Keratinocyte (primary cell): ENCODE results near the gene SAMD8. TPM values are rescaled to one million over a fixed set of nuclear protein-coding genes. Genes with fewer than 3 reads are reported as not detected.
"Not testable (repeated sequence)": the region's sequence is repeated elsewhere in the genome, so short reads cannot be mapped to it uniquely, and the experiment has no call there.

Source experiments
- DNase-seq: peaks from one replicate; pipeline ENCODE4 v3.0.0-alpha.2; 2011; ENCODE audit warnings: low read depth, missing footprints, low spot score
- FAIRE-seq: peaks from 2 replicates; lab custom pipeline; 2011; peaks lifted over from hg19 to GRCh38; lab: Jason Lieb, UNC
- H2AFZ ChIP-seq: 2 replicates; pipeline ENCODE4 v1.6.0; 2012; ENCODE audit warnings: low read length, control low read depth, inconsistent platforms; ENCODE audit not compliant: control insufficient read depth
- H3K27ac ChIP-seq: 2 replicates; pipeline ENCODE4 v1.5.1; 2011; ENCODE audit warnings: low read length; ENCODE audit not compliant: control insufficient read depth, insufficient read depth
- H3K27me3 ChIP-seq: 3 replicates; pipeline ENCODE4 v1.6.0; 2011; ENCODE audit warnings: low read length; ENCODE audit not compliant: control insufficient read depth, insufficient read depth; ENCODE audit errors: extremely low read depth
- H3K36me3 ChIP-seq, 2 experiments: 2 replicates in 1 of 2; 3 replicates in 1 of 2; pipeline ENCODE4 v1.5.1; 2011; ENCODE audit warnings: low read length in 2 of 2, mild to moderate bottlenecking in 1 of 2; ENCODE audit not compliant: control insufficient read depth in 2 of 2, insufficient read depth in 2 of 2; ENCODE audit errors: extremely low read depth in 1 of 2
- H3K4me1 ChIP-seq: 3 replicates; pipeline ENCODE4 v1.5.1; 2011; ENCODE audit warnings: low read length; ENCODE audit not compliant: control insufficient read depth, insufficient read depth; ENCODE audit errors: extremely low read depth
- H3K4me2 ChIP-seq: 3 replicates; pipeline ENCODE4 v1.6.0; 2011; ENCODE audit warnings: low read depth, low read length; ENCODE audit not compliant: control insufficient read depth, insufficient read depth; ENCODE audit errors: extremely low read depth
- H3K4me3 ChIP-seq, 3 experiments: fragments of 200-600 bp in 1 of 3; sonication (generic) in 1 of 3; 2 replicates in 2 of 3; 3 replicates in 1 of 3; pipeline ENCODE4 v1.5.1; 2011 to 2016; ENCODE audit warnings: low read length in 3 of 3, mild to moderate bottlenecking in 3 of 3, control low read depth in 2 of 3, inconsistent platforms in 1 of 3, low read depth in 1 of 3, mixed read lengths in 1 of 3, mixed run types in 1 of 3, moderate library complexity in 1 of 3; ENCODE audit not compliant: control insufficient read depth in 2 of 3, insufficient read depth in 2 of 3; ENCODE audit errors: extremely low read depth in 1 of 3
- H3K79me2 ChIP-seq: 2 replicates; pipeline ENCODE4 v1.6.0; 2012; ENCODE audit warnings: low read length; ENCODE audit not compliant: control insufficient read depth, insufficient read depth
- H3K9ac ChIP-seq: 3 replicates; pipeline ENCODE4 v1.6.0; 2011; ENCODE audit warnings: low read length; ENCODE audit not compliant: control insufficient read depth, insufficient read depth; ENCODE audit errors: extremely low read depth
- H3K9me1 ChIP-seq: 3 replicates; pipeline ENCODE4 v1.6.0; 2011; ENCODE audit warnings: low read length; ENCODE audit not compliant: control insufficient read depth, insufficient read depth; ENCODE audit errors: extremely low read depth
- H3K9me3 ChIP-seq: 2 replicates; pipeline ENCODE4 v1.5.1; 2012; ENCODE audit warnings: low read depth, low read length; ENCODE audit not compliant: control insufficient read depth
- H4K20me1 ChIP-seq: 3 replicates; pipeline ENCODE4 v1.6.0; 2011; ENCODE audit warnings: low read length; ENCODE audit not compliant: control insufficient read depth, insufficient read depth; ENCODE audit errors: extremely low read depth
- CTCF ChIP-seq, 3 experiments: IDR thresholded peaks in 1 of 3; conservative IDR thresholded peaks in 1 of 3; optimal IDR thresholded peaks in 1 of 3; 2 replicates in 2 of 3; 3 replicates in 1 of 3; pipeline versions ENCODE3 to v1.5.1; 2011; ENCODE audit warnings: low read length in 3 of 3, mild to moderate bottlenecking in 3 of 3, moderate library complexity in 2 of 3, control low read depth in 1 of 3, inconsistent platforms in 1 of 3; ENCODE audit not compliant: insufficient read depth in 2 of 3; ENCODE audit errors: extremely low read depth in 1 of 3
- EZH2 ChIP-seq: IDR thresholded peaks from one replicate; pipeline ENCODE4 v1.6.1; 2012; ENCODE audit warnings: inconsistent platforms, mild to moderate bottlenecking, low read length, moderate library complexity
- dilution Hi-C: fragments of 300-500 bp; cut with MboI; formaldehyde crosslinking; loops from one replicate; pipeline ENCODE4 v1.7.0; 2020; ENCODE audit warnings: low sequenced_read_pairs; ENCODE audit not compliant: extremely low pct_ligation_motif_present
- polyA plus RNA-seq, 5 experiments: library from polyadenylated mRNA; depleted of rRNA in 3 of 5; stranded (reverse) in 3 of 5; stranded (forward) in 1 of 5; unstranded in 1 of 5; fragments of >200 nt; gene quantifications; 1 replicate in 1 of 5; 2 replicates in 3 of 5; 3 replicates in 1 of 5; pipeline versions ENCODE4 v1.2.1 to v1.2.3, GENCODE V29; 2011 to 2012; ENCODE audit warnings: missing spikeins in 2 of 5, low read depth in 1 of 5, low replicate concordance in 1 of 5

Gene SAMD8
- polyA plus RNA-seq, 1 donor (not counting 4 experiments of a cell fraction or from before 2014, with no cell fraction given): 31.7 TPM

- FAIRE-seq: no peak
- dilution Hi-C loops: no loop called here
- Histone ChIP-seq H4K20me1 (peaks cover 35% of the 10 kb centered on the region), H3K4me2 (no peak overlapping the region), H3K27me3 (no peaks in the 10 kb centered on the region), H2AFZ (no peak overlapping the region), H3K4me1 (peaks cover 43% of the 10 kb centered on the region), H3K9me3 (no peaks in the 10 kb centered on the region), H3K36me3 (peaks cover 20 to 52% of the 10 kb centered on the region in 2 experiments), H3K27ac (no peak overlapping the region), H3K9me1 (peaks cover 2% of the 10 kb centered on the region), H3K4me3 (no peak overlapping the region), H3K79me2 (peaks cover 90% of the 10 kb centered on the region), H3K9ac (no peak overlapping the region)
- TF ChIP-seq EZH2 (no peak), CTCF (optimal IDR thresholded peaks at IDR 0.05 in 1 of 3, IDR thresholded peaks at IDR 0.05 in 1 of 3, conservative IDR thresholded peaks at IDR 0.05 in 1 of 3; ENCODE audit: extremely low read depth in 1 of 3, insufficient read depth in 2 of 3, low read length in 3 of 3) (no peak)
- no peak for DNase-seq
Observed at GRCh38 chr10:75220274-75220673, 108.8 kb downstream of the SAMD8 start.

GRCh38 chr10:75221492-75221891 is 110.0 kb downstream of the SAMD8 start:
- H3K9ac ChIP-seq, H3K27me3 ChIP-seq, H2AFZ ChIP-seq, dilution Hi-C loops, H3K27ac ChIP-seq, DNase-seq, FAIRE-seq, H3K9me3 ChIP-seq, H3K4me3 ChIP-seq, H3K4me2 ChIP-seq, H3K9me1 ChIP-seq: not testable (repeated sequence)
- Histone ChIP-seq H3K4me1 (peaks cover 43% of the 10 kb centered on the region), H3K36me3 (peaks cover 19 to 51% of the 10 kb centered on the region in 2 experiments), H3K79me2 (peaks cover 87% of the 10 kb centered on the region), H4K20me1 (peaks cover 40% of the 10 kb centered on the region)

GRCh38 chr10:75223507-75223906 is 112.1 kb downstream of the SAMD8 start:
- no peaks in the 10 kb centered on the region for H3K27me3 ChIP-seq
- peaks cover 5% of the 10 kb centered on the region for H3K9me1 ChIP-seq
- H3K4me2 ChIP-seq: peak overlapping the region; percentile 20
- no peaks in the 10 kb centered on the region for H3K9me3 ChIP-seq
- H2AFZ ChIP-seq: no peak overlapping the region
- no peak overlapping the region for H3K9ac ChIP-seq
- FAIRE-seq (no peak), DNase-seq (no peak)
- peaks cover 85% of the 10 kb centered on the region for H3K79me2 ChIP-seq
- peak overlapping the region; percentile 24 for H3K27ac ChIP-seq
- no peak overlapping the region for H3K4me3 ChIP-seq
- TF ChIP-seq EZH2 (no peak), CTCF (optimal IDR thresholded peaks at IDR 0.05 in 1 of 3, IDR thresholded peaks at IDR 0.05 in 1 of 3, conservative IDR thresholded peaks at IDR 0.05 in 1 of 3; ENCODE audit: extremely low read depth in 1 of 3, insufficient read depth in 2 of 3, low read length in 3 of 3) (no peak)
- peaks cover 16 to 41% of the 10 kb centered on the region in 2 experiments for H3K36me3 ChIP-seq
- H4K20me1 ChIP-seq: peaks cover 43% of the 10 kb centered on the region
- dilution Hi-C loops: no loop called here
- peaks cover 51% of the 10 kb centered on the region for H3K4me1 ChIP-seq
